GM18505 (cell line): Measurements from ENCODE around the gene URB2.

Experiments used
- ATAC-seq: cut with Tn5 transposase; IDR thresholded peaks from one replicate; pipeline ENCODE4 v1.9.1; 2021; ENCODE audit not compliant: unreplicated experiment
- POLR2A ChIP-seq: IDR thresholded peaks from 4 replicates; pipeline ENCODE4 v1.6.1; 2011; ENCODE audit warnings: borderline replicate concordance; ENCODE audit not compliant: insufficient read depth, insufficient read length; ENCODE audit errors: extremely low read depth

The URB2 gene

GRCh38 chr1:229643996-229644745, 18.1 kb downstream of the URB2 start:
- TF ChIP-seq POLR2A: no peak
- peak; percentile 61 for ATAC-seq

GRCh38 chr1:229645324-229645993, 19.4 kb downstream of the URB2 start:
- TF ChIP-seq POLR2A: no peak
- no peak for ATAC-seq

- no peak for TF ChIP-seq POLR2A
- no peak for ATAC-seq
Observed at GRCh38 chr1:229648406-229648805, 22.4 kb downstream of the URB2 start.

- TF ChIP-seq POLR2A: no peak
- no peak for ATAC-seq
Observed at GRCh38 chr1:229650045-229650444, 24.0 kb downstream of the URB2 start.

- TF ChIP-seq POLR2A: no peak
- ATAC-seq: no peak
Observed at GRCh38 chr1:229651546-229651945, 25.5 kb downstream of the URB2 start.

GRCh38 chr1:229653420-229653819, 27.4 kb downstream of the URB2 start:
- no peak for ATAC-seq
- TF ChIP-seq POLR2A: no peak

- TF ChIP-seq POLR2A: no peak
- ATAC-seq: no peak
Observed at GRCh38 chr1:229655781-229656180, 29.7 kb downstream of the URB2 start.

GRCh38 chr1:229657993-229658755, 32.1 kb downstream of the URB2 start:
- ATAC-seq: peak; percentile 52
- TF ChIP-seq POLR2A: no peak

GRCh38 chr1:229661022-229661877, 35.2 kb downstream of the URB2 start:
- peak; percentile 51 for ATAC-seq
- no peak for TF ChIP-seq POLR2A

GRCh38 chr1:229661897-229662296, 35.9 kb downstream of the URB2 start:
- ATAC-seq: no peak
- TF ChIP-seq POLR2A: no peak

GRCh38 chr1:229664133-229664689, 38.2 kb downstream of the URB2 start:
- no peak for TF ChIP-seq POLR2A

GRCh38 chr1:229665912-229666558, 40.0 kb downstream of the URB2 start:
- ATAC-seq: no peak
- no peak for TF ChIP-seq POLR2A

More at GRCh38 chr1:229664133-229664689, 38.2 kb downstream of the URB2 start:
- ATAC-seq: no peak
